SW480 (cell line): ENCODE data around the gene DRD3.

ENCODE experiments used
- DNase-seq: peaks from one replicate; pipeline ENCODE4 v3.0.0-alpha.2; 2016; ENCODE audit warnings: low spot score

Gene DRD3

DNA sequence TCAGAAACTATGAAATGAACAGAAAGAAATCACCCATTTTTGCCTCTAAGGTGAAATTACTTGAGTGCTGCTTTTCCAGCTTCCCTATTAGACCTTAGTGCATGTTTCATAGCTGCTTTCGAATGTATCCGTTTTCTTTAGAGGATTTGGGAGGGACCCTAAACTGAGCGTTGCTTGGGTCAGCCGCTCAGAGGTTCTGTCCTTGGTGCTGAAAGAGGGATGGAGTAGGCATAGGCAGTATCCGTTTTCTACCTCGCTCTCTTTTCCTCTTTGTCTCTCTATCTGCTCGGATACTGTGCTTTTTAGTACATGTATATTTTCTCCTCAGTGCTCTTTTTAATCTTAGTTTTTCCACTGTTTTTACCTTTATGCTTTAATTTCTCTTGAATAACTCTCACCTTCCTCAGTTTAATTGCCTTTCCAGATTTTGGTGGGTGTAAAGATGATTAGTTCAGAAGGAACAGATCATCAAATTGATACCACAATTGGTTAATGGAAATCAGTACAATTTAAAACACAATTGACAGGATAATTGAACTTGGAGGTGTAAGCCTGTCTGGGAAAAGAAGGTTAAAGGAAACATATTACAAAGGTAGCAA is at the start of gene DRD3:
Gene DRD3 (minus strand): TSS at position 283 of the 599 bp plus-strand sequence. CDS start 7,060 bp downstream, outside the sequence.
- DNase-seq, result peak; percentile 11

DNA sequence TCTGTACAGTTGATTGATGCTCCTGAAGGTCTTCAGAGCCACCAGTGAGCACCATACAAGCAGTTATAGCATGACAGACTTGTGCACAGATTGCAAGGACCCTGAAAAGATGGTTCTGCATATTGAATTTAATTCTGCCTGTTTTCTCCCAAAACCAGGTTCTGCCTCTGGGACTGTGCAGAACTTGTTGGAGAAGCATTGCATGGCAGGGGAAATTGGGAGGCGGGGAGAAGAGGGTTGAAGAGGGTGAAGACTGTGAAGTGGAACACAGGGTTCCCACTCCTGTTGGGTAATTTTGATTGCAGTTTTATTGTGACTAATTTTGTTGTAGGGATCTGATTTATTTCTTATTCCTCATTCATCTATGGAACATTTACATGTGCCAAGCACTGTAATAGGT is 48.2 kb upstream of the DRD3 start:
- no peak for DNase-seq

DNA sequence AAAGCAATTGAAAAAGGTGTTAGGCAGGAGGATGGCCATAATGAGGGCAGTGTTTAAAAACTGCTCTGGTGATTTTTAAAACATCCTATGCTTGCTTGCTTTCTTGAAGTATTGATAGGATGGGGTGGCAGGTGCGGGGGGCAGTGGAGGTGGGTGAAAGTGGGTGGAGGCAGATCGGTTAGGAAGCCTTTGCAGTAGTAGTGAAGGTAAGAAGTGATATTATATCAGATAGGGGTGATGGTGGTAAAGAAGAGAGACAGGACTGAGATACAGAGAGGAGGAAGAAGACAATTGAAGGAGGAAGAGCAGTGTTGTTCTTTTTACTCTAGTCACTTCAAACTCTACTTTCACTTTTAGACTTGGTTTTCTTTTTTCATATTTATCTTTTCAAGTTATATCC is 47.5 kb upstream of the DRD3 start:
- no peak for DNase-seq

DNA sequence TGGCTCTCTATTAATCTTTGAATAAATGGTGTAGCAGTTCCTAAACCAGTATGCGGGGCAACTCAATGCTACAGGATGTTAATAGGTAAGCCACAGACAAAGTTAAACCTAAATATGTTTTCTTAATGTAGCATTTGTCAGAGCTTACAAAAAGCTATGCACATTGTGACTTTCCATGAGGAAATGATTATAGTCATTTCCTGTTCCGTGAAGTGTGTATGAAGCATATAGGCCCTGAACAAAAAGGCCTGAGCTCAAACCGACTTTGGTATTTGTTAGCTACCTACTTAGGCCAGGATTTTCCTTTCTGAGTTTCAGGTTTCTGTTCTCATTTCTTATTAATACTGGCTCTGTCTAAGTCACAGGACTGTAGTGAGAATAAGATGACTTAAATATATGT is 44.3 kb upstream of the DRD3 start:
- no peak for DNase-seq

DNA sequence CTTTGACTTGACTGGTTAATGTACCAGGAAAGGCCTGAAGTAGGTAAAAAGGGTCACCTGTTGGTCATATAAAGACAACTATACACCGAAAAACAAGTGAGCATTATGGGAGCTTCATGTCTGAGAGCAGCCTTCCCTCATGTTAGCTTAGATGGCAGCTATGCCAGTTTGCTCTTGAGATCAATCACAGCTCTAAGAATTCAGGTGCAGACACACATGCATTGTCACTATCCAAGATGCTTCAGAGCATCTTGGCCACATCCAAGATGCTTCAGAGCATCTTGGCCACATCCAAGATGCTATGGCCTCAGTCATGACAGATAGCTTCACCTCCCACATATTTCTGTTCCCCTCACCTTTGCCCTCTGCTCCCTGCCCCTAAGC is 43.0 kb upstream of the DRD3 start:
- DNase-seq, result no peak

DNA sequence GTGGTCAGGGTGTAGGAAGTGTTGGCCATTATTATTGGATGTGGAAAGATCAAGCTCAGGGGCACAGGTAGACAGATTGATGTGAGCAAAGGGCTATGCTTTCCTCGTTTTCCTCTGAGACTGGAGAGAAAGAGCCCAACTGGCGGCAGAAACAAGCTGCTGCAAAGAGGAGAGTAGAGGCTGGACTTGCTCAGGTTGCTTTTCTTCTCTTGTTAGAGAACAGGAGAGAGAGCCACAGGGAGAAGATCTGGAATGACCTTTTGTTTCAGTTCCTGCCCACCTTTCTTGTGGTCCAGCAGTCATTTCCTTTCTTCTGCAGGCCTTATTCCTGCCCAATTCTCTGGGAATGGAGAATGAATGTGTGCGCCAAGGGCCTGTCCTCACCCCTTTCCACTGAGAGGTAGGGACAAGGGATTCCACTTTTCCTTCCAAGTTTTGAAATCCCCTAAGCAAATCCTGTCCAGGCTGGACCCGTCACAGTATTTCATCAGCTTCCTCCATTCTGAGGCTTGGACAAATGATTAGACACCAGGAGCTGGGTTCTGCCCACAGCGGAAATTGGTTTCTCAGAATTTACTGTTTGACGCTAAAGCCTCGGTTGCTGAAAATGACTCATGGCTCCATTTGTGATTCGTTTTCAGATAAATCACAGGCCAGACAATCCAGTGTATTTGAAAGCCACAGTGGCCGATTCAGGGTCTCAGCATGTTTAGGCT is 42.5 kb upstream of the DRD3 start:
- DNase-seq, result no peak

DNA sequence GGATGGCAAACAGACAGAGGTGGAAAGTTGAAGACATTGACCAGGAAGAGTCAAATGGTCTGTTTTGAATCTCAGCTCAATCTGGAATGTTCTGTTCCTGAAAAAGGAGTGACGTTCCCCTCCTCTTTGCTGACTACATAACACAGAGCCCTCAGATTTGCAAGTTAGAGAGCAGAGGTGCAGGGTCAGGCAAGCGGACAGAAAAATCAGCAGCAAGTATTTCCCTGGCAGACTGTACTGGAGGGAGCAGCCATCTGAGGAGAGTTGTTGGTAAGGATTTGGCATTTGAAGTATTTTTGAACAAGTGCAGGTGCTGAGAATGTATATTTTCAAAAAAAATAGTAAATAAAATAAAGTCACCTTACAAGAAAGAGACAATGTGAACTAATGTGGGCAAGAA is 40.9 kb upstream of the DRD3 start:
- DNase-seq, result no peak

DNA sequence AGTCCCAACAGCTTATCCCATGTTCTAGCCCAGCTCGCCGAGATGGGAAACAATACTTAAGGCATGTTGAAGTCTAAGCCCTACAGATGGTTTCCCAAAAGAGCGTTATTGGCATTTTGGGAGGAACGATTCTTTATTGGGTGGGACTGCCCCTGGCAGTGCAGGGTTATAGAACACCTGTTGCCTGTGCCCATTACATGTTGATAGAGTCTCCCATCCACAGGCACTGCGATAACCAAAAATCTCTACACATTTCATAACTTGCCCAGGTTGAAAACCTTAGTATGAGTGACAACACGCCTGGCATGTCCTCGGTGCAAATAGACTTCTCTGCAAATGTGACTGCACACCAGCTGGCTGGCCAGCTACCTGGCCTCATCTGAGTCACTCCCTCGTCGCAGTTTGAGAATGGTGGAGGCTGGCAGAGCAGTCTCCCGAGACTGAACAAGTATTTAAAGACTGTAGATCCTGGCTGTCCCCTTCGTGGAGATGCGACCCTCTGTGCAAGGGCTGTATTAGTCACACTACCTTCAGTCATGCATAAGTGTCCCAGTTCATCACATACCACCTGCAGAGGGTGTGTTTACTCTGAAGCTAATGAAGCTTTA is 39.8 kb upstream of the DRD3 start:
- no peak for DNase-seq

DNA sequence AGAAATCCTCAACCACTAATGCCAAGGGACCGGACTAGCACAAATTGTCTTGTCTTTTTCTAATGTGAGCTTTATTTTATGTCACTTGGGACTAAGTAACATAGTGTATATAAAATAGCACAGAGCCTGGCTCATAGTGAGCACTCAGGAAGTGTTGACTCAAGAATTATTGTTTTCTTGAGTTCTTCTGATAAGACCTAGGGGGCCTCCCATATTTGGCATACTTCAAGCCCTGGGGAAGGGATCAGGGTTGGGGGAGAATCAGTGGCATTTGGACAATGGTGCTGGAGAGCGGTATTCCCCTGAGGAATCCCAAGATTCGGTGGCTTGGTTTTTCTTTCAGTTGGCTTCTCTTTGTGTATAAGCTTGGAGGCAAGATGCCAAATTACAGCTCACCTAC is 39.2 kb upstream of the DRD3 start:
- no peak for DNase-seq

DNA sequence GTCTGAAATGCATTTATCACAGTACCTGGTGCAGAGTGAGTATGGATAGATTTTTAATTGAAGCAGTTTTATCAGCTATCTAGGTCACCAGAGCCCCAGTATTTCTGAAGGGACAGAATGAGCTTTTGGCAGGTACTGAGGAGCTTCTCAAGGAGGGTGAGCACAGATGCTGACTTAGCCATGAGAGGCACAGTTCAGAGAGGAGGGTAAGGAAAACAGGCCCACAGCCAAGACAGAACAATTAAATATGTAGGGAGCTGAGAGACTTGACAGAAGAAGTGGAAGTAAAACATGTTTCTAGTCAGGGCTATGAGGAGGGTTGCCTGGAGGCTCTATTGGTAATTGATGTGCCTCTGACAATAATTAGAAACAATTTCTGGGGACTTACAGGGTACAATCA is 38.4 kb upstream of the DRD3 start:
- DNase-seq, result no peak

DNA sequence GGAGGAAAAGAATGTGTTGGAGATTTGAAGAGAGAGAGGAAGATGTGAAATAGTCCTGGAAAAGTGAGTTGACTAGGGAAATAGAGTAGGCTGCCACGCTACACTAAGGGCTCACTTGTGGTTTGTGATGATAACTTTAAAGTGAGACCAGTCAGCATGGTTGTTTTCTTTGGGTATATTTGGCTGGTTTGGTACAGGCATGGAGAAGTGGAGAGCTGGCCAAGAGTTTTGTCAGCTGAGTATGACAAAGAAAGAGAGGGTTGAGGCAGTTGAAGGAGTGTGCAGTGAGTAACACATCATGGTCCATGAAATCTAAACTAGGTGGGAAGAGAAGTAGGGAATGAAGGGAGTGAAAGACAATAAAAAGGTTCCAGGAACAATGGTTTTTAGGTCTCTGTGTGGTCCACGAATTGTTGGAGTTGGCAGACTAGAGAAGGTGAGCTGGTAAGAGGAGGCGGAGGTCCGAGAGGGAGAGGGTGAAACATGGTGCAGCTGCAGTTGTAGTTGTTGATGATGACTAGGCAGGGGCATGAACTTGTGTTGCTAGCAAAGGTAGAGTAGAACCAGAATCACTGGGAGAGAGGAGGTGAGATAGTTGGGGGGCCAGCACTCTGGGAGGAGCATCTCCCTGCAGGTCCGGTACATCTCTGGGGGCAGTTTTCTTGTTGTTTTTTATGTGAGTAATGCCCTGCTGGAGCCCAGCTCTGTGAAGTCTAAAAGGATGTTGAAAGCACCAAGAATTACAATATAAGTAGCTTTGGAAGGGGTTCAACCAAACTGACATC is 37.5 kb upstream of the DRD3 start:
- no peak for DNase-seq

DNA sequence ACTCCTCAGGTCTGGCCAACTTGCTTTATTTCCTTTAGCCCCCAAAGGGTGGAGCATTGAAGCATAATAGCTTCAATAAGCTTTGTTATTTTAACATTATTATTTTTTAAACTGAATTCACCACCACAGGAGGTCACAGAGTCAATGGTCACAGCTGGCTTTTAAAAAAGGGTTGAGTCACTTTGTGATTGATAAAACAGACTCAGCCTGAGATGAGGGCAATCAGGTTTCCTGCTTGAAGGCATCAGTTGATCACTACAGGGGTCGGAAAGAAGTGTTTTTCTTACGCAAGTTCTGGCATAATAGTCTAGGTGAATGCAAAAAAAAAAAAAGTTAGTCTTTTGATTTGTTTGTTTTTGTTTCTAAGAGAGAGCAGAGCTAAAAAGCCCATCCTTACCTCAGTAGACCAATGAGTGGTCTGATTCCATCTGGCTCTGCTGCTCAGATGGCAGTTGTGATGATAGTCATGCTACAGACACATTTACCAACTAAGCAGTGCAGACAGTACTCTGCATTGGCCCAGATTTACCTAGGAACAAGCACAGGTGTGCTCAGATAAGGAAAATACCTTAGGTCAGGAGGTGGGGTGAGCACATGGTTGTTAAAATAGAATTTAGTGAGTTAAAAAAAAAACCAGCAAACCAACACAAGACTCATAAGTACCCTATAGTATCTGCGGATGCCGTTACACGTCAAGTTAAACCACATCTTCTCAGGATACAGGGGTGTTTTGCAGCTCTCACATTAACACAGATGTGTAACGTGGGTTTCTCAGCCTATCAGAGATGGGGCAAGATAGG is 35.9 kb upstream of the DRD3 start:
- DNase-seq, result no peak

DNA sequence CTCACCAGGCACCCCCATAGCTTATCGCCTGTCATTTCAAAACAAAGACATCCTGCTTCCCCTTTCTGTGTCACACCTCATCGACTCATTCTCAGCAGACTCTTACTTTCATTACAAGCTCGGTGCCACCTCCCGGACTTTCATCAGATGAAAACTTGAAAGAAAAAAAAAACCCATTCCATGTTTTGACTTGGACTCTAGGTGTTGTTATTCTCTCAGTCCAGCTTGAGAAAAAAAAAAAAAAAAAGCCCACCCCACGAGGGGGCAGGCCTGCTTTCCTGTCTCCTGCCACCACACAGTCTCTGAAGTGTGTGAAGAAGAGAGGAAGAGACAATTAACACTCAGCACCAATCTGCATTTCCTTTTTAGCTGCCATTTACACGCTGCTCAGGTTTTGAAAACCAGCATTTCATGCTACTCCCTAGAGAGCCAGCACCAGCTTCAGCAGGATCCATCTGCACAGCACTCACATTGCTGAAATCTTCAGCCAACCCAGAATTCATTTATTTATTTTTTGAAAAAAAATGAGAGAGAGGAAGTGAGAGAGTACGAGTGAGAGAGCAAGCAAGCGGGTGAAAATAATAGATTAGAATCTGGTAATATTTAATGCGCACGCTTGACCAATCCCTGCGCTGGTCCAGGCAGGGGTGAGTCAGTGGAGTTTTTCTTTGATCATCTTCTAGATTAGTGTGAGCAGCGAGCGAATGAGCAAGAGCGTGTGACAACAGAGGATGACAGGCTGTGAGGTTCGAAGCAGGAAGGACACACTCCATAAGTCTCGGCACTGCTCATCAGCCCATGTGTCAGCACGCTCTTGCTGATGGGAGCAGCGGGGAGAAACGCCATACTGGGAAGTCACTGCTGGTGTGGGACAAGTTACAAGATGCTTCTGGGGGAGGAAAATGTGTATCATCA is 35.0 kb upstream of the DRD3 start:
- peak; percentile 73 for DNase-seq

DNA sequence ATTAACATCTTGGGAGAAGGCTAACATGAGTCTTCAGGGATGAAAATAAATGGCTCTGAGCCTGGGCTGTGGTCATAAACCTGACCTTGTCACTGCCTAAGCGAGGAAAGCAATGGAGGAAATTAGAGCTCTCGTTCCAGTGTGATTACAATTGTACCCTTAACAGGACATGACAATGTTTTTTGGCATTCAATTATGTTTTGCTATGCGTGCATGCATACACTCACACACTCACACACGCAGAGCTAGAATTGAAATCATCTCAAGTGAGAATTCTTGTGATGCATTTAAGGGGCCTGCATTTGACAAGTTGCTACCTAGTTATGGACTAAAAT is 34.4 kb upstream of the DRD3 start:
- DNase-seq, result no peak

DNA sequence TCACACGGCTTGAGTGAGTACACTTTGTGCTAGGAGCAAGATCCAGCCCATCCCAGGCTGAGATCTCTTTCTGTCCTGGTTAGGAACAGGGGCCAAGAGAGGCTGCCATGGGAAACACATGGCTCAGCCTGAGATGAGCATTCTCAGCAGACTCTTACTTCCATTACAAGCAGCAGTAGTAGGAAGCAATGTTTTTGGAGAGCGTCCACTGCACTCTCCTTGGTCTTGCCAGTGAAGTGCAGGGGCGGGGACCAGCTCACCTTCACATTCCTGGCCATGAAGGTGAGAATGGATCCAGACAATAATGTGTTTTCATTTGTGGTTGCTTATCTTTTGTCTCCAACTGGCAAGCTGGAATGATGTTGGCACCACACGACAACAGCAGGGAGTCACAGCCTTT is 33.8 kb upstream of the DRD3 start:
- DNase-seq, result no peak

DNA sequence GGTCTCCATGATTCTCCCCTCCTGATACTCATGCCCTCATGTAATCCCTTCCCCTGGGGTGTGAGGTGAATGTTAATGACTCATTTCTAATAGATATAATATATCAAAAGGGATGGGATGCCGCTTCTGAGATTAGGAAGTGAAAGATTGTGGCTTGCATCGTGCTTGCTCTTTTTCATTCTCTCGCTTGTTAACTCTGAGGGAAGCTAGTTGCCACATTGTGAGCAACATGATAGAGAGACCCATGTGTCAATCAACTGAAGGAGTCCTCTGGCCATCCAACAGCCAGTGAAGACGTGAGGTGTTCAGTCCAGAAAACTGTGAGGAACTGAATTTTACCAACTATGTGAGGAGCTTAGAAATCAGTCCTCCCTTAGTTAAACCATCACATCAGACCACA is 28.9 kb upstream of the DRD3 start:
- no peak for DNase-seq

DNA sequence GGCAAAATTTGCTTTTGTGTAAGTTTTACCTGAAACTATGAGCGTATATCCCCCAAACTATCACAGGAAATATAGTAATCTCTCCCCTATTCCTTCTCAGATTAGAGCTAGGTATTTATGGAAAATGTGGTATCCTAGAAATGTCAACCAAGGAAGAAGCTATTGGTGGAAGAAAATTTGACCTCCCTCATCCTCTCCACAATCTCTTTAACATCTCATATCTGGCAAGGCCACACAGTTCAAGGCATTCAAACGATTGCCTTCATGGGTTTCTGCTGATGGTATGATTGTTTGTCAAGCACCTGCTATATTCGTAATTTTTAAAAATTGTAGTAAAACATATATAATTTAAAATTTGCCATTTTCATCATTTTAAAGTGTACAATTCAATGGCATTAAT is 27.5 kb upstream of the DRD3 start:
- no peak for DNase-seq

DNA sequence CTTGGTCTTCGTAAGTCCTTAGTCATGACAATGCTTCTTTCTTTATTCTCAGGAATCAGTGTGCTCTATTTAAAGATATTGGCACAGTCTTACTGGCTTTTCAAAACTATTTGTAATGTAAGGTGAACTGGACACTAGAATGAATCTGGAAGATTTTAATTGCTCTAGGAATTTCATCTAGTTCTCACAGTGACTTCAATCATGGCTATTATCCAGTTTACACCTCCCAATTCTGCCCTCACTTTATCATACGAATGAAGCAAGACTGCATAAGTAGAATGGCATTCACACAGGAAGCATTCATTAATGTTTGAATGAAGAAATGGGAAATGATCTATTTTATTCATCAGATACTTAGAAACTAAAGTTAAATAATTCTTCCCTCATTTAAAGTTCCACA is 26.7 kb upstream of the DRD3 start:
- no peak for DNase-seq

DNA sequence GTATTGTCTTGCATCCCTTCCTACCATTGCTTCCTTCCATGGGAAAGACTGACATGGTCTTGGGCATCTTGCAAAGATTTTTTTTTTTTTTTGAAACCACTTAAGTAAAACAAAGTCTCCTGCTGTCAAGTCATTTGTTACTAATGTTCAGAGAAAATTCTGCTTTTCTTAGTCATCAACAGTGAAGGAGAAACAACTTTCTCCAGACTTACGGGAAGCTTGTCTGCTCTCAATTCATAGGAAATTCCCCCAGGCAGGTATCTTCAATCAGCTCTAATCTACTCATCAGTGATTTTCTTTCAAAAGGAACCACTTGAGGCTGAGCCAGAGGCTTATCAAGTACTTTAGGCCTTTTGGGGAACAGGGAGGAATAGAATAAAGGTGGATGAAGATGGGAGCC is 15.9 kb upstream of the DRD3 start:
- DNase-seq, result no peak

DNA sequence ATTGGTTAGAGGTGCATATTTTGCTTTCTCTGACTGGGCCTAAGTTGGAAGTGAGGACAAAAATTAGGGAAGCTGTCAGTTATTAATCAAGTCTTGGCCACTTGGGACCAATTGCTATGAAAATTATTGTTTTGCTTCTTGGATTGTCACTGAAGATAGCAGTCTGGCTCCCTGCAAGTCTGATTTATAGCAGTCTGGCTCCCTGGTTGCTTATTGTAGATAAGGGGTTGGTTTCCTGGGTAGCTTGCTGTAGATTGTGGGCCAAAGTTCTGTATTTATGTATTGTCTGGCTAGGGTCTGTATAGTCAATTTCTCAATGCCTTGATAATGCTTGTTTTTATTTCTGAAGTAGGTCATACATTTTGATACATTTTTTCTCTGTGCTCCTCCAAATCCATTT is 13.3 kb upstream of the DRD3 start:
- no peak for DNase-seq

DNA sequence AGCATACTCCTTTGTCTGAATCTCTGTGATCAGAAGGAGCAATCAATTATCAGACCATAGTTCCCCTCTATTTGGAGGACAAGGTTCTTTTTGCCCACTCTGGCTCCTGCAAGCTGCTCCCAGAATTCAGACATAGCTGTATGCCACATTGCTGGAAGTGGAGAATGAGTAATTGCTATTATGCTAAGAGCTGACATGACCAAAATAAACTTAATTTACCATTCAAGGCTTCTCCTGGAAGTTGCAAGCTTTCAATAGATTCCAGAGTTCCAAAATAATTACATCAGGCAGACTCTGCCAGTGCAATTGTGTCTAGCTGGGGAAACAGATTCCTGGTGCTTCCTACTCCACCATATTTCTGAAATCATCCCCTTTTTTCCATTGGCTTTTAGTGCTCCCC is 7.6 kb upstream of the DRD3 start:
- DNase-seq, result no peak
